ENCODE measurements around the gene GNAL.
"Not testable (repeated sequence)": the region's sequence is repeated elsewhere in the genome, so short reads cannot be mapped to it uniquely, and the experiment has no call there.

GNAL gene

GRCh38 chr18:11669271-11669947 is 19.7 kb upstream of the GNAL start:
- DNase-seq (ENCODE audit: low read depth), result no peak

DNA sequence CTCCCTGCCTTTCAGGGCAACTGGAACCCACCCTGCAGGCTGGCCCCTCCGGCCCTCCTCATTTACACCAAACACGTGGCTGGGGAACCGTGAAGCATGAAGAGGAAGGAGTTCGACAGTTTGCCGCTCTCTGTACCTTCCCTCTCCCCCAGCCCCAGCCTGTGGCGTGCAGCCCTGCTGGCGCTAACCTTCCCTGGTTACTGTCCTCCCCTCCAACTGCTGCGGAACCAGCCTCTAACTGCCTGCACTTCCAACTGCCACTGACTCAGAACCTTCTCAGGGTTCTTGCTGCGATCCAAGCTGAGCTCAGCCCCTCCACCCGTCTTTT is 19.2 kb upstream of the GNAL start:
- DNase-seq (ENCODE audit: low read depth), result no peak

- no peak for DNase-seq (ENCODE audit: low read depth)
Observed at GRCh38 chr18:11671156-11671555, 17.9 kb upstream of the GNAL start.

DNA sequence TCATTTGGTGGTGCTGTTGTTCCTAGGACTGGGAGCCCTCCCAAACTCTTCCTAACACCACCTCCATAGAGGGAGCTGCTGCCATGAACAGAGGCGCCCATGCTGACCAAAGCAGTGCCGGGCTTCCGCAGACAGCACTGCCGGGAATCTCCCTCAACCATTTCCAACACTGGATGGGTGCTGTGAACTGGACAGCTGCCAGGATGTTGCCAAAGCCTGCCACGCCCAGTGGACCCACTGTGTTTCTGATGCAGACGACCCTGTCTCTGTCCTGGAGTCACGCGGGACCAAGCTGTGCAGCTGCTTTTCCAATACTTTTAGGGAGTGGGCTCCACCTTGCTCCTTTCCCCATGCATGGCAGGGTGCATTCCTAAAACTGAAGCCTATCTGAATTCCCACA is 16.9 kb upstream of the GNAL start:
- DNase-seq (ENCODE audit: low read depth), result no peak

DNA sequence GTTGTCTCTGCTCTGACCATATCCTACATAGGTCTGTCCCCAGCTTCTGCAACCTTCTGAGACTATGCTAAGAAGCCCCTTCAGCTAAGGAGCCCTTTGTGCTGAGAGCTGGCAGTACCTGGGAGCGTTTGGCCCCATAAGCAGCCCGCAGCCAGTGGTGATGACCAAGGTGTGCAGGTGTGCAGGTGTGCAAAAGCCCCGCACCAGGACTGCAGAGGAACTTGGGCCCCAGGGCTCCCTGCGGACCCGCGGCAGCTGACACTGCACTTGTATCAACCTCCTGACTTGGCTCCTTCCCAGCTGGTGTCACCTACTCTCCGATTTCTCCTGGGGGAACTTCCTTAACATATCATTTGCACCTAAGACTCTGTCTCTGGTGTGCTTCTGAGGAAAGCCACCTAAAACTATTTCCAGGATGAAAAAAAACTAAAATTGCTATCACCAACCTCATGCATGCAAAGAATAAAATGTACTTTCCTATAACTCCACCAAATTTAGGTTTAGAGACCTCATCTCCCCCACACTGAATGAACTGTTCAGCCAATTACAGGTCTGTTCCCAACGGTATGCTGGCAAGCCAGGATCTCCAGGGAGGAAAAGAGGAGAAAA is 16.1 kb upstream of the GNAL start:
- DNase-seq (ENCODE audit: low read depth), result no peak

GRCh38 chr18:11673560-11673959 is 15.5 kb upstream of the GNAL start:
- no peak for DNase-seq (ENCODE audit: low read depth)

- DNase-seq (ENCODE audit: low read depth), result no peak
Observed at GRCh38 chr18:11674119-11674518, 14.9 kb upstream of the GNAL start.

- DNase-seq (ENCODE audit: low read depth), result no peak
Observed at GRCh38 chr18:11676386-11676785, 12.7 kb upstream of the GNAL start.

DNA sequence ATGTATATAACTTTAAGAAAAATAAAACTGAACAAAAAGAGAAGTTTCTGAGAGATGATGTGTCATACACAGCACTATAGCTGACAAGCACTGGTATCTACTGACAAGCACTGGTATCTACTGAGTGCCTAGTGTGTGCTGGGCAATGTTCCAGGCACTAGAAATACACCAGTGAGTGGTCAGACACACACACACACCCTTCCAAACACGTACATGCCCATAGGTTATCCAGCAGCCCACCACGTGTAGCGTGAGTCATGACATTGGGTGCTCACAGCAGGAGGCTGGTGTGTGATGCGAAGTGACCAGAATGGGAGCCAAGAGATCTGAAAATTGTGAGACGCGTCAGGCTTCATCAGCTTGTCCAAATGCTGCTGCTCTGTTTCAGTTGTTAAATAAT is 12.2 kb upstream of the GNAL start:
- DNase-seq (ENCODE audit: low read depth), result no peak

- no peak for DNase-seq (ENCODE audit: low read depth)
Observed at GRCh38 chr18:11678211-11678610, 10.9 kb upstream of the GNAL start.

- peak; percentile 29 for DNase-seq (ENCODE audit: low read depth)
Observed at GRCh38 chr18:11689669-11690565, 853 bp downstream of the GNAL start.

GRCh38 chr18:11690660-11691059 is 1.6 kb downstream of the GNAL start:
- DNase-seq (ENCODE audit: low read depth), result not testable (repeated sequence)

DNA sequence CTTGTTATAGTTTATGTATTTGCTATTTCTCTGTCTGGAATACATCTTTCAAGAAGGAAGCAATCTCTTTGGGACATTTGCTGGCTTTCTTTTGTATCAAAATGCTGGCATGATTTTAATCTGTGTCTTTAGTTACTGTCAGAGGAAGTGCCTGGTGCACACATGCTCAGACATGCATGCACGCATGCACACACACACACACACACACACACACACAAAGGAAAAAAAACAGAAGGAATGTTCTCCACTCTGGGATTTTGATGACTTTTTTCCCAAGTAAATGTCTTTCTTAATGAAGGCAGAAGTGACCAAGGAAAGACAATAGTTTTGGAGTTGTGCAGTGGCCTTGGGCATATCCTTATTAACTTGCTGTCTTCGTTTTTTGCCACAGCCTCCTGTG is 6.7 kb downstream of the GNAL start:
- DNase-seq (ENCODE audit: low read depth), result no peak

- DNase-seq (ENCODE audit: low read depth), result no peak
Observed at GRCh38 chr18:11696451-11696850, 7.4 kb downstream of the GNAL start.

DNA sequence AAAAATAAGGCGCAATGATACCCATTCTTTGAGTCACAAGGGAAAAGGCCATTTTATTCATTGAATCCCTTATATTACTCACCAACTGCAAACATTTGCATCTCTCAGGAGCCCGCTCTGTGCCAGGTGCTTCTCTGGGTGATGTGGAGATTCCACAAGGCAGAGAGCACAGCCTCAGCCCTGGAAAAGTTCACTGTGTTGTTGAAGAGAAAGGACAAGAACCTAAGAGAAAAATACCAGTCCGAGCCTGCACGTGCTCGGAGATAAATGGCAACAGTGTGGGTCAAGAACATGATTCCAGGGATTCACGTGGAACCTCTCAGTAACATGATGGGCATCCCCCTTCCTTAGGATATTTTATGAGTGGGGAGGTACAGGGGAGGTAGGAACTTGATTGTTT is 11.8 kb downstream of the GNAL start:
- DNase-seq (ENCODE audit: low read depth), result no peak

GRCh38 chr18:11710578-11710977 is 21.5 kb downstream of the GNAL start:
- no peak for DNase-seq (ENCODE audit: low read depth)

DNA sequence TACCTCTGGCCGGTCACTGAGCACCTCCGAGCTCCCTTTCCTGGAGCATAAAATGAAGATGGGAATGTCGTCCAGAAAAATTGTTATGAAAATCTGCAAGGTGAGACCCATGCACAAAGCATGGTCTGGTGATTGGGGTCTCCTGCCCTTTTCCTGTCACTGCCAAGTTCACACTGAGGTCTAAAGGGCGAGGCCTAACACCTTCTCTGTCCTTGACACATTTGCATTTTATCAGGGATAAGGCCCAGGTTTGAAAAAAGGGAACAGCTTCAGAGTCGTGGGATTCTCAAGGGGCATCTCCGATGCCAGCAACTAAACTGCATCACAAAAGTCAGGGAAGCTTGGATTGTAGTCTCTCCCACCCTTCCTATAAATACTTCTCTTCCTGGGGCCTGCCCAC is 24.7 kb downstream of the GNAL start:
- DNase-seq (ENCODE audit: low read depth), result no peak

DNA sequence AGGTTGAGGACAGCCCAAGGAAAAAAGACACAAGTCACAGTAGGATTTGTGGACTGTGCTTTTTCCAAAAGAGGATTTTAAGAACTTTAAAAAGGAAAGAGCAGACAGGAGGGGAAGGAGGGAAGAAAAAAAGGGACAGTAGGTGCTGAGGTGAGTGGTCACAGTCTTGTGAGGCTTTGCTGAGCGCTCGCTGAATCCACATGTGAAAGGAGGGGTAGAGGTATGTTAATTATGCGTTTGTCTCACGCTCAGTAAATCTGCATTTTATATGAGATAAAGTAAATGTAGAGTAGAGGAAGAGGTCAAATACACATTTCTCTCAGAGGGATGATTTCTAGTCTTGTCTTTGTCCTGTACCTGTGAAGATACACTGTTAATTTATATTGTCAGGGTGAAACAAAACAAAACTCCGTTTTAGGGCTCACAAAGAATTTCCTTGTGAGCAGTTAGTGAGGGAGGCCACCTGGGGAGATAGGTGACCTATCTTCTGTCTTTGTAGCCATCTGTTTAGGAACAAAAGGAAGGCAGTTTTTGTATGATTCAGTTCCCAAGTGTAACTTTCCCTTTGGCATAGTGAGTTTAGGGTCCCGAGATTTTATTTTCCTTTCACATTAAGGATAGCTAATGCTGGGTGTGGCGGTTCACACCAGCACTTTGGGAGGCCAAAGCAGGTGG is 25.3 kb downstream of the GNAL start:
- DNase-seq (ENCODE audit: low read depth), result no peak

DNA sequence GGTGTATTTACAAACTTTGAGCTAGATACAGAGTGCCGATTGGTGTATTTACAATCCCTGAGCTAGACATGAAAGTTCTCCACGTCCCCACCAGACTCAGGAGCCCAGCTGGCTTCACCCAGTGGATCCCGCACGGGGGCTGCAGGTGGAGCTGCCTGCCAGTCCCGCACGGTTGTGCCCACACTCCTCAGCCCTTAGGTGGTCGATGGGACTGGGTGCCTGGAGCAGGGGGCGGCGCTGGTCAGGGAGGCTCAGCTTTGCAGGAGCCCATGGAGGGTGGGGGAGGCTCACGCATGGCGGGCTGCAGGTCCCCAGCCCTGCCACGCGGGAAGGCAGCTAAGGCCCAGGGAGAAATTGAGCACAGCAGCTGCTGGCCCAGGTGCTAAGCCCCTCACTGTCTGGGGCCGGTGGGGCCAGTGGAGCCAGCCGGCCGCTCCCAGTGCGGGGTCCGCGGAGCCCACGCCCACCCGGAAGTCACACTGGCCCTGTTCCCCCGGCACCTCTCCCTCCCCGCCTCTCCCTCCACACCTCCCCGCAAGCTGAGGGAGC is 27.8 kb downstream of the GNAL start:
- not testable (repeated sequence) for DNase-seq (ENCODE audit: low read depth)

DNA sequence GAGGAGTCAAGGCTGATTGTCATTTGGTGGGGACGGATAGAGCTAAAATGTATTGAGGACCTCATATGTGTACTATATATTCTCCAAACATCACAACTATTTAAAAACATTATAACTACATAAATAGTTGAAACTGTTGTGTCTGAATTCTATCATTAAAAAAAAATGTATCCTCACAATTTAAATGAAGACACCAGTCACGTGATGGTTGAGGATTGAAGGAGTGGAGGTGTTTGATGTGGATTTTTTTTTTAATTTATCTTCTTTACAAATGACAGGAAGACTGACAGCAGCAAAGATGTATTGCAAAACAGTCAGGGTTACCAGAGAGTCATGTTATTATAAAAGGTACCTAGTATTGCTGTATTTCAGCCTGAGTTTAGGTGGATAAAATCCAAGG is 30.0 kb downstream of the GNAL start:
- DNase-seq (ENCODE audit: low read depth), result no peak

- DNase-seq (ENCODE audit: low read depth), result no peak
Observed at GRCh38 chr18:11719621-11720020, 30.6 kb downstream of the GNAL start.

GRCh38 chr18:11721720-11722119 is 32.7 kb downstream of the GNAL start:
- DNase-seq (ENCODE audit: low read depth), result no peak
